GM18873 (cell line): ENCODE results near the gene CPED1.
"Not testable (repeated sequence)": the region's sequence is repeated elsewhere in the genome, so short reads cannot be mapped to it uniquely, and the experiment has no call there.

Experiments
- ATAC-seq: cut with Tn5 transposase; IDR thresholded peaks from one replicate; pipeline ENCODE4 v1.9.1; 2021; ENCODE audit warnings: mild to moderate bottlenecking, moderate library complexity, moderate number of reproducible peaks; ENCODE audit not compliant: unreplicated experiment, low FRiP score

Gene CPED1

DNA sequence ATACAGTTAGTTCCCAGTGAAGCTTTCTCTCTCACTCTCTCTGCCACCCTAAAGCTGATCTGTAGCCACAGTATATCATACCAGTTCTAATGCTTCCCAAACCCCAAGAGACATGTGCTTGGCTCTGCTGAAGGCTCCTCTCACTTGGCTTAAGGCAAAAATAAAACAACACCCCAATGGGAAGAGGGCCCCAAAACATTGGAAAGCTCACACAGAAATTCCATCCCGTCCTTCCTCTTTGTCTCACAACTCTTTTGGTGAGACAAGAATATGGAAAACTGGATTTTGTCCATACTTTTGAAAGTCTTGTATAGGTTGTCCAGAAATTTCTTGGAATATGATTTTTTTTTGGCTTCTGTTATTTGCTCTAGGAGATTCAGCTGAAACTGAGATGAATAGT lies 284.2 kb downstream of the CPED1 start:
- no peak for ATAC-seq

DNA sequence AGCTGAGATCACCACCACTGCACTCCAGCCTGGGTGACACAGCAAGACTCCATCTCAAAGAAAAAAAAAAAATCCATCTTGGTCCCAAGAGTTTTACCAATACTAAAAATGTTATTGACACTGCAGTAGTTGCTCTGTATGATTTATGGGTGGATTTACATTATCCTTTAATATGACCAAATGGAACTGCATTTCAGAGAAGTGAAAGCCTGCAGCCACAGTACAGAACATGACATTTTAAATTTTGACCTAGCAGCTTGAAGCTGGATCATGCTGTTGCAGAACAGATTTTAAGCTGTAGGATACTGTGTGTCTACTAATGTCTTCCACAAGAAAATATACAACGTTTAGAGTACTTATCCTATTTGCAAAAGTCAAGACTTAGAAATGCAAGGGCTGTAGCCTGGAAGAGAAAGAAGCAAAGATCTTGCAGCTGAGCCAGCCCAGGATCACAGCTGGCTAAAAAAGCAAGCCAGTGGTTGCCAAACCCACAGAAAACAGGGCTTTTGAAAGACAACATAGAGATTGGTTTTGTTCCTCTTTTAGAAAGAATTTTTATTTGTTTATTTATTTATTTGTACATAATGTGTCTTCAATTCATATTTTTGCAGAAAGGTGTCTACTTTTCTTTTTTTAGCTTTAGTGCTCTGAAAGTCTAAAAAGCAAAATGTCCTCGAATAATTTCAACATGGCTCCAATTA lies 285.1 kb downstream of the CPED1 start:
- no peak for ATAC-seq

DNA sequence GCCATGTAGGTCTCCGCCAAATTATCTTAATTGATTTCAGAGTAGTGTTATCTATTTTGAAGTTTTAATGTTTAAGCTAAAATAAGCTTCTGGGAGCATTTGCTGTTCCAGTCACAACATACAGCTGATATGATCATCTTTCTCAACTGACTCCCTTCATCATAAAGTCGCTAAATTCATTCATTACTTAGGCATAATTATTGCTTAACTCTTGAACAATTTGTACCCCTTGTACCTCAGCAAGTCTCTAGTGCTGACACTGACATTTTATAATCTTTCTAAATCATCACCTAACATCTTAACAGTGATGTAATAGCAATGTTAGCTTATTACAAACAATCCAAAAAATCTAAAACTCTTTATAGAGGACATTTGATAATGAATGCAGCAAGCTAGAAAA lies 286.0 kb downstream of the CPED1 start:
- no peak for ATAC-seq

DNA sequence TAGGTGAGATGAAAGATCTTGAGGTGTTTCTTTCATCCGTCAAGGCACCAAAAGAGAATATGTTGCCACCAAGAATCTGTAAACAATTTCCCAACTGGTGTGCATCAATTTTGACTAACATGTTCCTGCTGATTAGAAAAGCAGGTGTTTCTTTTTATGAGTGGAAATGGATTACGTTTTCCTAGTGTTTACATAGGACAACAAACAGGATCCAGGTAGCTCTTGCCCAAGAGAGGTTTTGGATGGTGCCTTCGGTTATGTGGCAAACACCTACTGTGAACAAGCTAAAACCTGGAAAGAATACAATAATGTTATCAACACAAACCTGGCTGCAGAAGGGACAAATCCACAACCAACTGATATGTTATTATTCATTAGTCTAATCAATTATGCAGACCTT lies 286.7 kb downstream of the CPED1 start:
- ATAC-seq: no peak

DNA sequence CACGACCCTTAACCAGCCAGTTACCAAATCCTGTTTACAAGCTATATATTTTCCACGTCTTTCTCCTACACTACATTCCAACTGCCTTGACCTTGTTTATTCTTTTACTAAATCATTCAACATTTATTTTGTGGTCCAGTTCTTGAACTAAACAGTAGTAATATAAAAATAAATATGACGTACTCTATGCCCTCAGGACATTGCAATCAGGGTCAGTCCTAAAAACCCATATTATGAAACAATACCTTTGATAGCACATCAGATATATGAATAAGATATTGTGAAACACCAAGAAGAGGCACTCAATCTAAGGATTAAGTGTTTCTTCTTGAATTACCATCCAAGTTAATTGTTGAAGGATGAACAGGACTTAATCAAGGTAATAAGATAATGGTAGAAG lies 287.8 kb downstream of the CPED1 start:
- no peak for ATAC-seq

DNA sequence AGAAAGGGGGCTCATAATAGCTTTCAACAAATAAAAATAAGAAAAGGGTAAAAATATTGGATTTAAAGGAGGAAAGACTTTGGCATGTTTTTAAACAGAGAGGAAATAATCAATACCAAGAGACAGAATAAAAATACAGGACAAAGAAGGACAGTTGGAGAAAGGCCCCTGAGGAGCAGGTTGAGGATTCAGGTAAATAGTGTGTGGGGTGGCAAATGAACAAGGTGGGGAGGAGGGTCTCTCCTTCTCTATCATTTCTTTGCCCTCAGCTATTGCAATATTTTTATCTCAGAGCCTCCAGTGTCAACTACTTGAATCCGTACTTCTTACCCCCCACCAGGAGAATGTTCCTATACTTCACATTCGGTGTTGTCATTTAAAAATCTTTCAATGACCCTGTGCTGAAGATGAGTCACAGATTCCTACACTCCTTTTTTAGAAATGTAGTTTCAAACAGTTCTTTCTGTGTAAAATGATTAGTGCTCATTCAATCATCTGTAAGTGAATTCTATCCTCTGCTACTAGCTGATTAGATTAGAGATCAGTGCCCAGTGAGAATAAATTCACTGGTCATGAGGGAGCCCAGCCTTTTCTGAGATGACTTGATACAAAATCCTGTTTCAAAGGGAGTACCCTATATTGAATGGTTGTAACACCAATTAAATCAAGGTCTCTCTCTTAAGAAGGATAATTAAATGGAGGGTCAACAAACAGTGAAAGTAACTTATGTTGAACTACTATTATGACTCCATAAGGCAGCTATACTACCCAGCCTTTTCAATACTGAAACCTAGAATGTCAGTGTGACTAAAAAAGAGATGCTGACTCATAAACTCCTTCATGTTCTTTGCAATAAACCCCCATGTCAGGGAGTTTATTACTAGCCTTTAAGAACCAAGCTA lies 289.9 kb downstream of the CPED1 start:
- ATAC-seq: peak; percentile 100

DNA sequence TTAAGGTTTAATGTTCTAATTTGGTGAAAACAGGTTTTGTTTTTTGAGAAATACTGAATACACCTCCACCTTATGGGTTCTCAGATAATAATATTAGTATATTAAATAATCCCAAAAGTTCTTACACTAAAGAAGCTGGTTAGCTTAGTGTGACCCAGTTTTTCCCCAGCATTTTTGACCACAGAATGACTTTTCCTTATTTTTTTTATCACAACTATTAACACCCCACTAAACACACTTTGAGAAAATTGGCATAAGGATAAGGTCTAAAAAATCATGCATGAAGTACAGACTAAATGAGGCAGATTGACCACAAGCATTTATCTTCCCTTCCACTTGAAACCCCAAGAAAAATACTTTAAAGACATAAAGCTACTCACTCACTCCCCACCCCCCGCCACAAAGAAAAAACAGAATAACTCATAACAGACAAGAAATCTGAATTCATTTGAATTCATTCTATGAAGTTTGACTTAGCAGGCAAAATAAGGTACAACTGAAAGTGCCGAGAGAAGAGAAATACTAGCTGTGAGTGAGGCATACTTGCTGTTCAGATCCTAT lies 290.6 kb downstream of the CPED1 start:
- no peak for ATAC-seq

DNA sequence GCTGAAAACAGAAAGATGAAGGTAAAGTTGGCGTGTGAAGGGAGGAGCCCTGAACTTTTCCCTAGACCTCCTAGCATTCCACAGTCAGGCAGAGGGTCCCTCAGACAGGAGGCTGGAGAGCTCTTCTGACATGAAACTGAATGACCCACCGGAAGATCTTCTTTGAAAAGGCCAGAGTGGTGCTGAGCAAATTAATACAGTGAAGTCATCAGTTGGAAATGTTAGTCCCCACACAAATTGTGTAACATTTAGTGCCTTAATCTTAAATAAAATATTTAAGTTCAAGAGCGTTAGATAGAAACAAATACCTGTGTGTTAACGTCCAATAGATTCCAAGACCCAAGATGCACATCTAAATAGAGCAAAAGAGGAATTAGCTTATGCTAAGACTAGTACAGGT lies 291.3 kb downstream of the CPED1 start:
- ATAC-seq: no peak

DNA sequence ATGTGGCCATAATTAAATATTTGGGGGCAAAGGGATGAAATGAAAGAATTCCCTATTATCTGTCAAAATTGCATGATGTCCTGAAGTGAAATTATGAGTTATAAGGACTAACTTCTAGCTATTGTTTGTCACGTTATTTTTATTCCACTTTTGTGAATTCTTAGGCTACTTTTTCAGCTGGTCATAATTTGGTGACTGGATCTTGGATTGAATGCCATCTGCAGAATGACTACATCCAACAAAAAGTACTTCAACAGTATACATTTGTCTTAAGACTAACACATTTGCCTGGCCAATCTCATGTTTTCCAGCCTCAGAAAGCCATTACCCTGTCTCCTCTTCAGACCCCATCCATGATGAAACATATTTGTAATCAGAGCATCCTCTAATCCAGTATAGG lies 292.1 kb downstream of the CPED1 start:
- ATAC-seq: no peak

DNA sequence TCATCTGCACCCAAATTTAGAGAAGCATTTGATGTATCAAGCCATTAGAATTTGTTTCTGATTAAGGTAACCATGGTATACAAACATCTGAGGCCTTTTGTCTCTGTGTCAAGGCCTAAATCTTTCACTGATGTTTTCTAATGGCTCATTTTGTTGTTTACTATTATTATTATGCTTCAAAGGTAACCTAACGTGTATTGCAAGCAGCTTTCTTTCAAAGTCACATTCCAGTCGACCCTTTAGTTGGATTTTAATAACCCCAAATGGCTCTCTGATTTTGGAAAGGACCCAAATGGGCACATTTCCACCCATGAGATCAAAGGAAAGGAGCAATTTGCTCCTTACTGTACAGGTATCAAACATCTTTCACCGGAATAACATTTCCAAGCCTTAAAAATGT lies 293.6 kb downstream of the CPED1 start:
- no peak for ATAC-seq

DNA sequence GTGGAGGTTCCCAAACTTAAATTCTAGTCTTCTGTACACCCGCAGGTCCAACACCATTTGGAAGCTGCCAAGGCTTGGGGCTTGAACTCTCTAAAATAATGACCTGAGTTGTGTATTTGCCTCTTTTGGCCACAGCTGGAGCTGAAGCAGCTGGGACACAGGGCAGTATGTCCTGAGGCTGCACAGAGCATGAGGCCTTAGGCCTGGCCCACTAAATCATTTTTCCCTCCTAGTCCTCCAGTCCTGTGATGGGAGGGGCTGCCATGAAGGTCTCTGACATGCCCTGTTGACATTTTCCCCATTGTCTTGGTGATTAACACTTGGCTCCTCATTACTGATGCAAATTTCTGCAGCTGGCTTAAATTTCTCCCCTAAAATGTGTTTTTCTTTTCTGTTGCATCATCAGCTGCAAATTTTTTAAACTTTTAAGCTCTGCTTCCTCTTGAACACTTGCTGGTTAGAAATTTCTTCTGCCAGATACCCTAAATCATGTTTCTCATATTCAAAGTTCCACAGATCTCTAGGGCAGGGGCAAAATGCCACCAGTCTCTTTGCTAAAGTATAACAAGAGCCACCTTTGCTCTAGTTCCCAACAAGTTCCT lies 296.7 kb downstream of the CPED1 start:
- ATAC-seq: no peak

DNA sequence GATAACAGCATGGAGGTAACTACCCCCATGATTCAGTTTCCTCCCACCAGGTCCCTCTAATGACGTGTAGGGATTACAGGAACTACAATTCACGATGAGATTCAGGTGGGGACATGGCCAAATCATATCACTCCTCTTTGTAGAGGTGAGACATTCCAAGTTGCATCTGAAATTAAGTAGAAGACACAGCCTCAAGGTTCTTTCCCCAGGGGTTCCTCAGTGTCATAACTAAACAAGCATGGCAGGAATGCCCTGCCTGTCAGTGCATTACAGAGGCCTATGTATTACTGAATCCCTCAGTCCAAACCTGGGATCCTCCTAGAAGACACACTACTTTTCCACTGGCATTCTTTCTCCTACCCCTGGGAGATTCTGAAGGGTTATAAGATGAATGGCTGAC lies 297.7 kb downstream of the CPED1 start:
- ATAC-seq: no peak

DNA sequence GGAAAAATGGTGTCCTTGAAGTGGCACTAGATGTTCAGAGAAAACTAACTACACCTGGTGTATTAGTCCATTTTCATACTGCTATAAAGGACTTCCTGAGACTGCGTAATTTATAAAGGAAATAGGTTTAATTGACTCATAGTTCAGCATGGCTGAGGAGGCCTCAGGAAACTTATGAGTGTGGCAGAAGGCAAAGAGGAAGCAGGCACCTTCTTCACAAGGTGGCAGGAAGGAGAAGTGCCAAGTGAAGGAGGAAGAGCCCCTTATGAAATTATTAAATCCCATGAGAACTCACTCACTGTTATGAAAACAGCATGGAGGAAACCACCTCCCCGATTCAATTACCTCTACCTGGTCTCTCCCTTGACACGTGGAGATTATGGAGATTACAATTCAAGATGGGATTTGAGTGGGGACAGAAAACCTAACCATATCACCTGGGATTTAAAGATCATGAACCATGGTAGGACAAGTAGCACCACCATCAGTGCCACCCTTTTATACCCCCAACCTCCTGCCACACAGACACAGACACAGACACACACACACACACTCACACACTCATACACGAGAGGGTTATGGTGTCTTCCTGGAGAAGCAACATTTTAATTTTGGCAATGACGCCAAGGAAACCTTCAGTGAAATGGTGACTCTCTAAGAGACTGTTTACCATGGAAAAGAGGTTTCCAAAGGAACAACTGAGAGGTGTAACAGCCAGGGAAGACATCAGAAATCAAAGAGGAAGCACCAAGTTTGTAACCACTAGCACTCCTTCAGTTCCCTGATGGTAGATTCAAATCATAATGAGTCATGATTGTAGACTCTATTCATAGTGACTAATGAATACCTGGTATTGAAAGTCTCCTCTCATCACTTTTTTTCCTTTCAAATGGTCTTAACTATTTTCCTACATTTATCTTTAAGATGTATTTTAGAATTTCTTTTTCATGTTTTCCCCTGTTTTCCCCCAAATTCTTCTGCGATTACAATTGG lies 298.5 kb downstream of the CPED1 start:
- no peak for ATAC-seq

DNA sequence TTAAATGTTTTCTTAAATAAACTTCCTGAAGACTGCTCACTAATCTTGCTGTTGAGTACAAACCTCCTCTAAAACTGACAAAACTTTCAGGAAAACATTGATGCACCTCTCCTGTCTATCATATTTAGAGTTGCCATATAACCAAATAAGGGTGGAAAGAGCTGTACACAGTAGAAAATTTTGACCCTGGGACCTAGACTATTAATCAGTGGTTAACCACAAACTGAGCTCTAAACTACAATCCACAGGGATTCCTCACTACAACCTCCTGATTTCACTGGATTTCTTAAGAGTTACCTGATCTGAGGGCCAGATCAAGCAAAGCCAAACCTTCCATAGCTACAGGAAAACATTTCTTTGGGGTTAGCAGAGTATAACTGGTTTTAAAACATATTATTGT lies 300.4 kb downstream of the CPED1 start:
- ATAC-seq: no peak

DNA sequence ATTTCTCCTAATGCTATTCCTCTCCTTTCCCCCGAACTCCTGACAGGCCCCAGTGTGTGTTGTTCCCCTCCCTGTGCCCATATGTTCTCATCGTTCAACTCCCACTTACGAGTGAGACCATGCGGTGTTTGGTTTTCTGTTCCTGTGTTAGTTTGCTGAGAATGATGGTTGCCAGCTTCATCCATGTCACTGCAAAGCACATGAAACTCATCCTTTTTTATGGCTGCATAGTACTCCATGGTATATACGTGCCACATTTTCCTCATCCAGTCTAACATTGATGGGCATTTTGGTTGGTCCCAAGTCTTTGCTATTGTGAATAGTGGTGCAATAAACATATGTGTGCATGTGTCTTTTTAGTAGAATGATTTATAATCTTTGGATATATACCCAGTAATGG lies 301.4 kb downstream of the CPED1 start:
- ATAC-seq: not testable (repeated sequence)

DNA sequence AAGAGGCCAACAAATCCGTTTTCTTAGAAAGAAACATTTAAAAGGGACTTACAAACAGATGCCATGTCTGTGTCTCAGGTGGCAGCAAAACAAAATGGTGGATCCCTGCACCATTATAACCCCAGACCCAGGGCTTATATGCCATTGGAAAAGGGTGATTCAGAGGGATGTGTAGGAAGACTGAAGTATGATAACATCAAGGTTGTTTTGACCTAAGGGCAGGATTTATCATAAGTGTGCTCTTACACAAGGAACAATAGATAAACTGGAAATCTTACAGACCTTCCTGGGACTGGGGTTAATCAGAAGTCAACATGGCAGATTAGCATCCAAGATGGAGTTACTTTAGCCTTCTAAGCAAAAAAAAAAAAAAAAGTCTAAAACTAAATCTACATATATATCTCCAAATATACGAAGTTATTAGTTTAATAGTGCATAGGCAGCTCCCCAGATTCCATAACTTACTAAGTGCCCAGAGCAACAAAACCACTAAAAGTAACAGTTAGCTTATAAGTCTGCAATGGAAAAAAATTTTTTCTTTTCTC lies 306.0 kb downstream of the CPED1 start:
- ATAC-seq: no peak

DNA sequence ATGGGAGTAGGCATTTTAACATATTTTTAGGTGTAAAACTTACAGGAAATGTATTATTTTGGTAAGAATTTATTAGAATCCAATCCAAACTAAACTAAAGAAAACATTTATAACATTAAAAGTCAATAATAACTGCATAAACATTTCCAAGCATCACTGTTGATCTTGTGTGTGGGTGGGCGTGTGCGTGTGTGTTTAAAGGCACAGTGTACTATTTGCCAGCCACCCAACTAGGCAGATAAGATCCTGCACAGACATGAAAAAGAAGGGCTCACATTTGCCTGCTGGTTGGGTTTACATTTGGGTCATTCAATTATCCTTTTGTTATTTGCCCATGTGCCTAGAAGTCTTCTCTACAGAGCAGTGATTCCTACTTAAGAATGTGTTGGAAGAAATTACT lies 309.3 kb downstream of the CPED1 start:
- no peak for ATAC-seq

DNA sequence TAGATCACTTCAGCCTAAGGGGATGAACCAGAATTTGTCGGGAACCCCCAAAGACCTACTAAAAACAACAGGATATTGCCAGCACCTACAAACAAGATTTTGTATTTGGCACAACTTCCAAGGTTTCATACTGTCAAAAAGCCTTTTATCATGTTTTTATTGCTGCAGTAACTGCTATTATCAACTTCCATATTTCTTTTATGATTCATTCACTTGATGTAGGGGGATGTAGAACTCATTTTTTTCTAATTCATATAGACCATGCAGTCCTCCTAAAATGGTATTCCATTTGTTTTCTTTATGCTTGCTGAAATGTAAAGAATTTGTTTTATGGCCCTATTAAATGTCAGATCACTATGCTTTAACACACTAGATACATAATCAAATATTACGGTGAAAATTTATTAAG lies 310.3 kb downstream of the CPED1 start:
- no peak for ATAC-seq

DNA sequence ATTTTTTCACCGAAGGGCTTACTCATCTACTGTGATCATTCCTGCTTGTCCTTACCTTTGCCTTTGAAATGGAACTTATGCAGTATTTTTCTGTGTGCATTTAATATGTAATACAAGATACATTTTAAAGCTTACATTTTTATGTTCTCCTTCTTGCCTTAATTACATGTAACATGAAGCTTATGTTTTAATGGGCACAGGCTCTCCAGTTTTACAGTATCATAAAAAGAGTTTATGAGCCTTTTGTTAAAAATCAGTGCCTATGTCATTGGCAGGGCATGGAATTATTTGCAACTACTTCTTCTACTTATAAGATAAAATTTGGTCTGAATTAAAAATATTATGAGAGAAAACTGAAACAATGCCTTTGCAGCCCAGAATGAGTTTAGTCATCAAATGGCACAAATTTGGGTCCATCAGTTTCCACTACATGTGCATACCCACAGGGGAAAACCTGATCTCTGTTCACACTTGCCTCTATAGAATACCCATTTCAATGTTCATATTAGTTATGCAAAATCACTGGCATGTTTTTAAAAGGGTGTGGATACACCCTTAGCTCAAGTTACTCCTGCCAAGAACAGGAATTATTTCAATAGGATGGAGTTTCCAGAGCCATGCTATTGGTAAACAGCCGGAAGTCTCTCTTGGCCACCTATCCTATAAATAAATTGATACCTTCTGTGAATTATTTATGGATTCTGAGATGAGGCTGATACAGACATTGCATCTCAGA lies 312.3 kb downstream of the CPED1 start:
- no peak for ATAC-seq
